HuH-7 (cell line): ENCODE measurements around the gene CASP14.
"Not testable (repeated sequence)": the region's sequence is repeated elsewhere in the genome, so short reads cannot be mapped to it uniquely, and the experiment has no call there.

Source experiments
- DNase-seq: peaks from one replicate; pipeline ENCODE4 v3.0.0; 2011; ENCODE audit warnings: low spot score

CASP14 gene

GRCh38 chr19:15072930-15073647, 23.8 kb downstream of the CASP14 start:
- no peak for DNase-seq

GRCh38 chr19:15074371-15074770, 25.1 kb downstream of the CASP14 start:
- DNase-seq, result no peak

GRCh38 chr19:15075806-15076205, 26.5 kb downstream of the CASP14 start:
- DNase-seq, result no peak

- not testable (repeated sequence) for DNase-seq
Measured at GRCh38 chr19:15080002-15080401, 30.7 kb downstream of the CASP14 start.

GRCh38 chr19:15081911-15082310, 32.6 kb downstream of the CASP14 start, which contains the start of gene OR1I1:
TSS of gene OR1I1 (plus strand) at chr19:15082211. CDS start at chr19:15087066, 4,855 bp downstream.
- no peak for DNase-seq

- no peak for DNase-seq
Measured at GRCh38 chr19:15087182-15087581, 37.9 kb downstream of the CASP14 start.

GRCh38 chr19:15091918-15092753, 42.9 kb downstream of the CASP14 start:
- no peak for DNase-seq

- no peak for DNase-seq
Measured at GRCh38 chr19:15093001-15093400, 43.7 kb downstream of the CASP14 start.

GRCh38 chr19:15096223-15096622, 46.9 kb downstream of the CASP14 start:
- no peak for DNase-seq

- not testable (repeated sequence) for DNase-seq
Measured at GRCh38 chr19:15097980-15098379, 48.7 kb downstream of the CASP14 start.

GRCh38 chr19:15098460-15098859, 49.2 kb downstream of the CASP14 start:
- no peak for DNase-seq

- DNase-seq, result no peak
Measured at GRCh38 chr19:15099017-15099582, 49.8 kb downstream of the CASP14 start.

GRCh38 chr19:15101479-15102082, 52.3 kb downstream of the CASP14 start:
- no peak for DNase-seq

GRCh38 chr19:15104003-15104402, 54.7 kb downstream of the CASP14 start:
- no peak for DNase-seq

GRCh38 chr19:15104411-15104810, 55.1 kb downstream of the CASP14 start:
- DNase-seq, result no peak

GRCh38 chr19:15105044-15105443, 55.8 kb downstream of the CASP14 start:
- no peak for DNase-seq

GRCh38 chr19:15107061-15108010, 58.1 kb downstream of the CASP14 start, which contains the start of gene SYDE1:
TSS of gene SYDE1 (plus strand) at chr19:15107401. CDS start at chr19:15107434, 33 bp downstream.
- DNase-seq, result peak; percentile 61
